Endothelial cell (in vitro differentiated cells): ENCODE results near the gene STX8. TPM values are rescaled to one million over a fixed set of nuclear protein-coding genes. Genes with fewer than 3 reads are reported as not detected.

ENCODE experiments used
- DNase-seq: peaks from one replicate; pipeline ENCODE4 v3.0.0; 2021; ENCODE audit warnings: low spot score
- H3K27ac Mint-ChIP-seq: one replicate; pipeline ENCODE4 v1.8.0; 2021; ENCODE audit warnings: mixed read lengths, inconsistent platforms; ENCODE audit not compliant: unreplicated experiment
- H3K27me3 Mint-ChIP-seq: one replicate; pipeline ENCODE4 v1.8.0; 2021; ENCODE audit warnings: mild to moderate bottlenecking, moderate library complexity, mixed read lengths, inconsistent platforms; ENCODE audit not compliant: unreplicated experiment
- H3K36me3 Mint-ChIP-seq: one replicate; pipeline ENCODE4 v1.8.0; 2021; ENCODE audit warnings: mild to moderate bottlenecking, low read depth, mixed read lengths, inconsistent platforms; ENCODE audit not compliant: unreplicated experiment
- H3K4me1 Mint-ChIP-seq: one replicate; pipeline ENCODE4 v1.8.0; 2021; ENCODE audit warnings: mild to moderate bottlenecking, mixed read lengths, inconsistent platforms; ENCODE audit not compliant: unreplicated experiment
- H3K4me3 Mint-ChIP-seq: one replicate; pipeline ENCODE4 v1.8.0; 2021; ENCODE audit warnings: mild to moderate bottlenecking, mixed read lengths, inconsistent platforms; ENCODE audit not compliant: unreplicated experiment
- H3K9me3 Mint-ChIP-seq: one replicate; pipeline ENCODE4 v1.8.0; 2021; ENCODE audit warnings: mixed read lengths, inconsistent platforms; ENCODE audit not compliant: unreplicated experiment
- total RNA-seq: library from RNA; stranded (reverse); fragmentation: NEBNext Ultra II Directional; extraction: Animal tissue kit (Norgen Biotek cat#: 25700); gene quantifications from one replicate; pipeline ENCODE4 v1.2.1, GENCODE V29; 2021; ENCODE audit not compliant: unreplicated experiment
- TF ChIP-seq, protein P1 (sequence below): fragments of 200-600 bp; sonication (generic); IDR thresholded peaks from one replicate; pipeline ENCODE4 v1.5.0; 2021; ENCODE audit warnings: antibody characterized with exemption; ENCODE audit not compliant: unreplicated experiment

STX8 gene
- total RNA-seq, 1 donor from 2014 or later: 49.2 TPM

DNA sequence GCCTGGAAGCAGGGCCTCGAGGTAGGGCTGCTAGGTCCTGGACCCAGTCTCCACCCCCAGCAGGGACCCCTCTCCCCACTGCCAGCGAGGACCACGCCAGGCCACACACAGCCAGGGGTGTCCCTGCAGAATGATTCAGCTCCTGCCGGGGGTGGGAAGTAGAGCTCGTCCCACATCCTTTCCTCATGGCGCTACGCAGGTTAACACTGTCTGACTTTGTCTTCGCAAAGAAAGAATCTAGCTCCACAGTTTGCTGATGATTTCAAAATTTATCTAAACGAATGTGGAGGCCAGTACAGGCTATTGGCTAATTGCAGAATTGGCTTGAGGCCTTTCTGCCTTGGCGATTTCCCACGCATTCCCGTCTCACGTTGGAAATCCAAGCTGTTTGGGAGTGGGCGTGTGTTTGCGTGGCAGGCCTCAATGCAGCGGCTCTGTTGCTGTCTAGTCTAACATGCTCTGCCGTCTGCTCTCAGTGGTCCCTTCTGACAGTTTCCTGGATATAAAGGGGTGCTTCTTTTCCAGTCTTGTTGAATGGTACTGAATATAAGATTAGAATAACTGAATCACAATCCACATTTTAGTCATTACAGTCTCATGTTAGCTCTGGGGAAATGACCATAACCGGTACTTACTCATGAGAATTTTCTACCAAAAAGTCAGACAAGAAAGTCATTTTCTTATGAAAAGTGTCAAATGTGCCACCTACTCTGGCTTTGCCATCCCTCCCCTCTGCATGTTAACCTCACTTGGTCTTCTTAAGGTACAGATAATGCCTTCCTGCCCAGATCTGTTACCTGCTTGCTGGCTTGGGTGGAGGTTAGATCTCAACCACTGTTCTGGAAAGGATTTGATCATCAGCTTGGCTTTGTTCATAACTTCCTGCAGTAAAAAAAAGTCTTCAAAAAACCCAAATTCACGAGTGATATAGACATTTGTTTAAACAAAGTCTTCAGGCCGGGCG lies 301.9 kb downstream of the STX8 start:
- peaks cover 5% of the 10 kb centered on the region for H3K27me3 Mint-ChIP-seq
- TF ChIP-seq, protein P1, sequence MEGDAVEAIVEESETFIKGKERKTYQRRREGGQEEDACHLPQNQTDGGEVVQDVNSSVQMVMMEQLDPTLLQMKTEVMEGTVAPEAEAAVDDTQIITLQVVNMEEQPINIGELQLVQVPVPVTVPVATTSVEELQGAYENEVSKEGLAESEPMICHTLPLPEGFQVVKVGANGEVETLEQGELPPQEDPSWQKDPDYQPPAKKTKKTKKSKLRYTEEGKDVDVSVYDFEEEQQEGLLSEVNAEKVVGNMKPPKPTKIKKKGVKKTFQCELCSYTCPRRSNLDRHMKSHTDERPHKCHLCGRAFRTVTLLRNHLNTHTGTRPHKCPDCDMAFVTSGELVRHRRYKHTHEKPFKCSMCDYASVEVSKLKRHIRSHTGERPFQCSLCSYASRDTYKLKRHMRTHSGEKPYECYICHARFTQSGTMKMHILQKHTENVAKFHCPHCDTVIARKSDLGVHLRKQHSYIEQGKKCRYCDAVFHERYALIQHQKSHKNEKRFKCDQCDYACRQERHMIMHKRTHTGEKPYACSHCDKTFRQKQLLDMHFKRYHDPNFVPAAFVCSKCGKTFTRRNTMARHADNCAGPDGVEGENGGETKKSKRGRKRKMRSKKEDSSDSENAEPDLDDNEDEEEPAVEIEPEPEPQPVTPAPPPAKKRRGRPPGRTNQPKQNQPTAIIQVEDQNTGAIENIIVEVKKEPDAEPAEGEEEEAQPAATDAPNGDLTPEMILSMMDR: no peak
- DNase-seq: no peak
- H3K4me3 Mint-ChIP-seq: no peak overlapping the region
- no peaks in the 10 kb centered on the region for H3K9me3 Mint-ChIP-seq
- no peaks in the 10 kb centered on the region for H3K36me3 Mint-ChIP-seq
- no peaks in the 10 kb centered on the region for H3K4me1 Mint-ChIP-seq
- H3K27ac Mint-ChIP-seq: no peak overlapping the region

DNA sequence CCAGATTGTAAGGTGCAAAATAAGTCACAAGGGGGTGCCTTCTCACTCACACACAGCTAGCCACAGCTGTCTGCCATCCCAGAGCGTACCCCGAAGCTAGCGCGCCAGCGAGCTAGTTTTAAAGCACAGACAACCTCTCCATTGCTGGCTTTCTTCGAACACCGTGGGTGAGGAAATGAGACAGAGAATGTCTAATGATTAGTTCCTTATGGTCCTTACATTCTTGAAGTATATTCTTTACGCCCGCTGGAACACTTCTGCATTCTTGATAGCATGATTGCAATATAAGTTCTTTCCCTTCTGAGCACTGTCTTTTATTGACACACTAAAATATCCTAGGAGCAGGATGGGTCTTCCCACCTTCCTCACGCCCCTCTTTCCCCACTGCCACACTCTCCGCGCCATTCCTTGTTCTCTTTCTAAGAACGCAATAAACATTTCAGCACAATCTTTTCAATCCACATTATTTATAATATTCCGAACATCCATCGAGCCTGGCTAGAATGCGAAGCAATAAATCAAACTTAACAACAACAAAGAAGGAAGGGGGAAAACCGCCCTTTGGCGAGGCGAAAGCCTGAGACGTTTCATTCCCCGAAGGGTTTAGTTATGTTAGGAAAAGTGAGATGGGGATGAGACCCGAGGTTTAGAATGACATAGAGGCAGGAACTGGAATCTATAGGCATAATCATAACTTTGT lies 303.0 kb downstream of the STX8 start:
- H3K27ac Mint-ChIP-seq: no peak overlapping the region
- no peak overlapping the region for H3K4me3 Mint-ChIP-seq
- TF ChIP-seq, protein P1: no peak
- peaks cover 5% of the 10 kb centered on the region for H3K27me3 Mint-ChIP-seq
- H3K4me1 Mint-ChIP-seq: no peaks in the 10 kb centered on the region
- no peaks in the 10 kb centered on the region for H3K36me3 Mint-ChIP-seq
- DNase-seq: no peak
- H3K9me3 Mint-ChIP-seq: no peaks in the 10 kb centered on the region

DNA sequence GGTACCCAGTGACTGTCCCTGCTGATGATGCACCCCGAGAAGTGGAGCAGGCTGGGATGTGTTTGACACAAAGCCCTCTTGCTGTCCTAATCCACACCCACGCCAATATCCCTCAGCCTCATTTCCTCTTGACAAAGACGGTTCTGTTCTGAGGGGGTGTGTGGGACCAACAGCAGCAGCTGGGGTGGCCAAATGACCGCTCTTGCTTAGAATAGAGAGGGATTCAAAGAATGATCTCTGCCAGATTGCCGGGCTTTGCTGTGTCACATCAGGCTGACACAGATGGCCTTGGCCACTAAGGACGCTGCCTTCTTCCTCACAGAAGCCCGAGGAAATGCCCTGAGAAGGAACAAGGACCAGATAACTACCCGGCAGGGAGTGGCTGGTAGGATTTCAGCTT lies 303.6 kb downstream of the STX8 start:
- Mint-ChIP-seq H3K4me3 (no peak overlapping the region), H3K27me3 (peaks cover 2% of the 10 kb centered on the region), H3K36me3 (no peaks in the 10 kb centered on the region), H3K4me1 (no peaks in the 10 kb centered on the region), H3K9me3 (no peaks in the 10 kb centered on the region), H3K27ac (no peak overlapping the region)
- DNase-seq: no peak
- TF ChIP-seq, protein P1: no peak

DNA sequence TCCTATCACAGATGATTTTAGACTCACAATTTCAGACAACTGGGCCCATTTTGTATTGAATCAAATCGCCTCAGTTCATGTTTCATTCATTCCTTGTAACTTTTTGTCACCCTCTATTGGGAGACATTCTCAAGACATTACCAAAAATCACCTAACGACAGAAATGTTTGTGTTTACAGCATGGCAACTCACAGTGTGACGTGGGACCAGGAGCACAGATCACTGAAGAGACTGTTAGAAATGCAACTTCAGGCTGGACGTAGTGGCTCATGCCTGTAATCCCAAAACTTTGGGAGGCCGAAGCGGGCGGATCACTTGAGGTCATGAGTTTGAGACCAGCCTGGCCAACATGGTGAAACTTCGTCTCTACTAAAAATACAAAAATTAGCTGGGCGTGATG lies 304.7 kb downstream of the STX8 start:
- Mint-ChIP-seq H3K4me1 (no peaks in the 10 kb centered on the region), H3K36me3 (no peaks in the 10 kb centered on the region), H3K27ac (no peak overlapping the region), H3K27me3 (peaks cover 2% of the 10 kb centered on the region), H3K4me3 (no peak overlapping the region), H3K9me3 (no peaks in the 10 kb centered on the region)
- no peak for DNase-seq
- TF ChIP-seq, protein P1: no peak
